Neuronal stem cell (in vitro differentiated cells): Measurements from ENCODE around the gene HTN3. TPM values are rescaled to one million over a fixed set of nuclear protein-coding genes. Genes with fewer than 3 reads are reported as not detected.
"Not testable (repeated sequence)": the region's sequence is repeated elsewhere in the genome, so short reads cannot be mapped to it uniquely, and the experiment has no call there.

Source experiments
- DNase-seq: peaks from one replicate; pipeline ENCODE4 v3.0.0-alpha.2; 2013; ENCODE audit warnings: low spot score
- H2AFZ ChIP-seq: one replicate; pipeline ENCODE4 v1.6.1; 2013; ENCODE audit warnings: mild to moderate bottlenecking, low read length, inconsistent platforms
- H2AK5ac ChIP-seq: 2 replicates; pipeline ENCODE4 v1.6.1; 2013; ENCODE audit warnings: low read depth, mild to moderate bottlenecking, inconsistent platforms, low read length, moderate library complexity, mixed read lengths
- H2BK120ac ChIP-seq: 2 replicates; pipeline ENCODE4 v1.6.1; 2013; ENCODE audit warnings: low read depth, mild to moderate bottlenecking, inconsistent platforms, low read length, moderate library complexity, mixed read lengths
- H2BK12ac ChIP-seq: one replicate; pipeline ENCODE4 v1.6.1; 2013; ENCODE audit warnings: low read length, inconsistent platforms
- H2BK15ac ChIP-seq: 2 replicates; pipeline ENCODE4 v1.6.1; 2013; ENCODE audit warnings: mild to moderate bottlenecking, low read length, inconsistent platforms, mixed read lengths
- H2BK5ac ChIP-seq: one replicate; pipeline ENCODE4 v1.6.1; 2013; ENCODE audit warnings: inconsistent platforms, mild to moderate bottlenecking, low read length, moderate library complexity
- H3K14ac ChIP-seq: one replicate; pipeline ENCODE4 v1.6.1; 2013; ENCODE audit warnings: low read length, inconsistent platforms
- H3K18ac ChIP-seq: 2 replicates; pipeline ENCODE4 v1.6.1; 2013; ENCODE audit warnings: low read length, inconsistent platforms
- H3K23ac ChIP-seq: 2 replicates; pipeline ENCODE4 v1.6.1; 2013; ENCODE audit warnings: low read depth, mild to moderate bottlenecking, mixed read lengths, low read length, inconsistent platforms; ENCODE audit not compliant: poor library complexity
- H3K27ac ChIP-seq: replicated peaks from 3 replicates; pipeline ENCODE4 v1.5.1; 2013; ENCODE audit warnings: low read length, inconsistent platforms
- H3K27me3 ChIP-seq, 3 experiments: 2 replicates each; pipeline ENCODE4 v1.6.1; 2013; ENCODE audit warnings: low read length in 3 of 3, mild to moderate bottlenecking in 2 of 3, inconsistent platforms in 1 of 3, low read depth in 1 of 3, mixed read lengths in 1 of 3, moderate library complexity in 1 of 3; ENCODE audit not compliant: control insufficient read depth in 3 of 3, insufficient read depth in 3 of 3
- H3K36me3 ChIP-seq, 2 donors: replicated peaks in 1 of 2; 2 replicates each; pipeline ENCODE4 v1.6.1; 2013; ENCODE audit warnings: low read length in 2 of 2; ENCODE audit not compliant: control insufficient read depth in 2 of 2, insufficient read depth in 2 of 2
- H3K4ac ChIP-seq: 2 replicates; pipeline ENCODE4 v1.6.1; 2013; ENCODE audit warnings: inconsistent platforms, mild to moderate bottlenecking, low read length, moderate library complexity
- H3K4me1 ChIP-seq, 2 donors: 1 replicate in 1 of 2; 2 replicates in 1 of 2; pipeline ENCODE4 v1.6.1; 2013; ENCODE audit warnings: low read length in 2 of 2, low read depth in 1 of 2; ENCODE audit not compliant: control insufficient read depth in 2 of 2, insufficient read depth in 1 of 2
- H3K4me2 ChIP-seq: one replicate; pipeline ENCODE4 v1.6.1; 2013; ENCODE audit warnings: mild to moderate bottlenecking, low read length, inconsistent platforms; ENCODE audit not compliant: insufficient read depth, poor library complexity, severe bottlenecking
- H3K4me3 ChIP-seq, 2 donors: 2 replicates each; pipeline ENCODE4 v1.5.1; 2013; ENCODE audit warnings: low read length in 2 of 2, mild to moderate bottlenecking in 2 of 2, inconsistent platforms in 1 of 2, moderate library complexity in 1 of 2
- H3K79me1 ChIP-seq: one replicate; pipeline ENCODE4 v1.6.1; 2013; ENCODE audit warnings: low read depth, mild to moderate bottlenecking, inconsistent platforms, low read length, moderate library complexity
- H3K9ac ChIP-seq: one replicate; pipeline ENCODE4 v1.6.1; 2013; ENCODE audit warnings: mild to moderate bottlenecking, low read depth, low read length, inconsistent platforms; ENCODE audit not compliant: poor library complexity
- H3K9me3 ChIP-seq, 2 donors: replicated peaks in 1 of 2; 2 replicates each; pipeline versions ENCODE3 to v1.6.1; 2013; ENCODE audit warnings: low read length in 2 of 2, mild to moderate bottlenecking in 2 of 2, inconsistent platforms in 1 of 2, low read depth in 1 of 2, mixed read lengths in 1 of 2, moderate library complexity in 1 of 2; ENCODE audit not compliant: control insufficient read depth in 2 of 2, insufficient read depth in 1 of 2
- H4K8ac ChIP-seq: one replicate; pipeline ENCODE4 v1.6.1; 2013; ENCODE audit warnings: low read depth, mild to moderate bottlenecking, inconsistent platforms, low read length, moderate library complexity
- H4K91ac ChIP-seq: one replicate; pipeline ENCODE4 v1.6.1; 2013; ENCODE audit warnings: low read length, low read depth, mild to moderate bottlenecking, inconsistent platforms; ENCODE audit not compliant: poor library complexity
- WGBS, 2 donors: extraction: QIAGEN DNeasy Blood & Tissue Kit; methylation state at CpG; one replicate each; pipeline ENCODE4 v1.1.7; 2013; ENCODE audit warnings: missing lambda C conversion rate in 2 of 2, mixed read lengths in 1 of 2; ENCODE audit not compliant: insufficient read length in 2 of 2, insufficient replicate concordance in 1 of 2; ENCODE audit errors: extremely low coverage in 2 of 2; 5-methylcytosine and 5-hydroxymethylcytosine counted together
- polyA plus RNA-seq, 2 experiments: library from polyadenylated mRNA; stranded (reverse); fragments of 200-250 nt; gene quantifications; one replicate each; pipeline ENCODE4 v1.2.3, GENCODE V29; 2013

Gene HTN3
- not detected for polyA plus RNA-seq (2013, experiment 1 of 2)
- polyA plus RNA-seq (2013, experiment 2 of 2) = not detected

GRCh38 chr4:70028159-70028558 lies at the start of gene HTN3:
HTN3 (plus strand) TSS chr4:70028459; CDS start chr4:70030741, 2,282 bp downstream.
- not testable (repeated sequence) for H2AK5ac ChIP-seq, H2BK12ac ChIP-seq, H3K27me3 ChIP-seq, H3K9ac ChIP-seq, H3K23ac ChIP-seq, H3K79me1 ChIP-seq, H3K4ac ChIP-seq, H2BK120ac ChIP-seq, H2BK15ac ChIP-seq, H2AFZ ChIP-seq, H3K27ac ChIP-seq, H3K14ac ChIP-seq, H3K9me3 ChIP-seq, H4K8ac ChIP-seq, DNase-seq, H3K4me2 ChIP-seq, H3K18ac ChIP-seq, H3K4me3 ChIP-seq, H3K4me1 ChIP-seq, H4K91ac ChIP-seq, H3K36me3 ChIP-seq, H2BK5ac ChIP-seq
- WGBS, 2 donors = no CpG with 5 or more reads among the region's 7 CpGs

GRCh38 chr4:69984030-69984443 lies 44.2 kb upstream of the HTN3 start:
- Histone ChIP-seq H3K4me3 (no peak overlapping the region), H3K4me2 (no peak overlapping the region), H3K27ac (no peak overlapping the region), H3K79me1 (no peaks in the 10 kb centered on the region), H3K18ac (peak overlapping the region; percentile 74), H2BK12ac (no peak overlapping the region), H2BK5ac (no peak overlapping the region), H4K8ac (no peak overlapping the region), H3K4ac (no peak overlapping the region), H3K14ac (no peak overlapping the region), H2BK15ac (no peak overlapping the region), H3K9me3 (no peaks in the 10 kb centered on the region), H3K23ac (no peak overlapping the region), H3K9ac (no peak overlapping the region), H3K27me3 (no peaks in the 10 kb centered on the region), H2BK120ac (no peak overlapping the region), H2AFZ (peak overlapping the region; percentile 39), H4K91ac (peak overlapping the region; percentile 56), H3K4me1 (peaks cover 0 to 2% of the 10 kb centered on the region in 2 donors), H3K36me3 (no peaks in the 10 kb centered on the region), H2AK5ac (no peak overlapping the region)
- WGBS, 2 donors = no CpG with 5 or more reads among the region's 2 CpGs
- no peak for DNase-seq

- Histone ChIP-seq H4K91ac (no peak overlapping the region), H3K36me3 (no peaks in the 10 kb centered on the region), H3K18ac (no peak overlapping the region), H3K27ac (no peak overlapping the region), H3K4ac (no peak overlapping the region), H2AFZ (no peak overlapping the region), H2AK5ac (no peak overlapping the region), H3K79me1 (no peaks in the 10 kb centered on the region), H3K4me2 (no peak overlapping the region), H3K23ac (no peak overlapping the region), H2BK5ac (no peak overlapping the region), H2BK15ac (no peak overlapping the region), H2BK120ac (no peak overlapping the region), H3K4me3 (no peak overlapping the region), H3K4me1 (peaks cover 0 to 2% of the 10 kb centered on the region in 2 donors), H3K27me3 (no peaks in the 10 kb centered on the region), H2BK12ac (no peak overlapping the region), H3K9me3 (no peaks in the 10 kb centered on the region), H4K8ac (no peak overlapping the region), H3K14ac (no peak overlapping the region), H3K9ac (no peak overlapping the region)
- no CpG with 5 or more reads among the region's 1 CpG for WGBS, 2 donors
- DNase-seq = no peak
Observed at GRCh38 chr4:69986663-69987062, 41.6 kb upstream of the HTN3 start.

DNA sequence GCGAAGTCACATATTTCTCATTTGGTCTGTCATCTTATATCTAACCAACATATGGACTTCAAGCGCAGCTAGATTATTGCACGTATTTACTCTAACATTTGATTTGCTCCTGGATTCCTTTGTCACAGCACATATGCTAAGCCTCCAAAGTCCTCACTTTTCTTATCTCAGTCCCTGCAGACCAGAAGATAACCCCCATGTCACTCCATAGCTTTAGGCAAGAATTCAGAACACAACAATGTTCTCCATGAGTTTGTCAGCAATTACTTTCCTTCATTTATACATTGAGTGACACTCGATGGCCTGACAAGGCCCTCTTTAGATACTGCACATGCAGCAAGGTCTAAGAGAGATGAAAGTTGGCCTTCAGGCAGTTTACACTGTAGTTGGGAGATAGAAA lies 37.2 kb upstream of the HTN3 start:
- WGBS, 2 donors = no CpG with 5 or more reads among the region's 4 CpGs
- H3K18ac ChIP-seq = no peak overlapping the region
- H3K27me3 ChIP-seq = no peaks in the 10 kb centered on the region
- H2BK5ac ChIP-seq = no peak overlapping the region
- no peak overlapping the region for H4K91ac ChIP-seq
- H2AK5ac ChIP-seq = no peak overlapping the region
- no peak overlapping the region for H3K27ac ChIP-seq
- no peak overlapping the region for H3K23ac ChIP-seq
- no peak overlapping the region for H2BK15ac ChIP-seq
- no peak overlapping the region for H2AFZ ChIP-seq
- no peak overlapping the region for H4K8ac ChIP-seq
- H3K14ac ChIP-seq = no peak overlapping the region
- DNase-seq = no peak
- H3K4ac ChIP-seq = no peak overlapping the region
- H3K9me3 ChIP-seq = no peaks in the 10 kb centered on the region
- H2BK12ac ChIP-seq = no peak overlapping the region
- H3K4me2 ChIP-seq = no peak overlapping the region
- H3K9ac ChIP-seq = no peak overlapping the region
- no peaks in the 10 kb centered on the region for H3K36me3 ChIP-seq
- no peak overlapping the region for H3K4me3 ChIP-seq
- H3K79me1 ChIP-seq = no peaks in the 10 kb centered on the region
- H2BK120ac ChIP-seq = no peak overlapping the region
- H3K4me1 ChIP-seq = no peaks in the 10 kb centered on the region
